HUES48 (cell line): ENCODE results near the gene LRTM2.
A peak's percentile ranks its signal among the peaks of the same experiment; 100 is the strongest.

Experiments
- H3K27ac ChIP-seq: one replicate; pipeline ENCODE4 v1.7.0; 2013; ENCODE audit warnings: low read depth, low read length, inconsistent platforms
- H3K27me3 ChIP-seq: 2 replicates; pipeline ENCODE4 v1.6.1; 2013; ENCODE audit warnings: mild to moderate bottlenecking, low read length; ENCODE audit not compliant: control insufficient read depth, insufficient read depth
- H3K36me3 ChIP-seq: 2 replicates; pipeline ENCODE4 v1.6.1; 2013; ENCODE audit warnings: low read length; ENCODE audit not compliant: control insufficient read depth, insufficient read depth
- H3K4me1 ChIP-seq: 2 replicates; pipeline ENCODE4 v1.6.1; 2013; ENCODE audit warnings: mild to moderate bottlenecking, low read length; ENCODE audit not compliant: control insufficient read depth, insufficient read depth
- H3K4me3 ChIP-seq: 2 replicates; pipeline ENCODE4 v1.5.1; 2013; ENCODE audit warnings: mild to moderate bottlenecking, low read depth, low read length
- H3K9ac ChIP-seq: 2 replicates; pipeline ENCODE4 v1.6.1; 2013; ENCODE audit warnings: mild to moderate bottlenecking, low read depth, low read length, moderate library complexity
- H3K9me3 ChIP-seq: 2 replicates; pipeline ENCODE4 v1.6.1; 2013; ENCODE audit warnings: low read length; ENCODE audit not compliant: control insufficient read depth, insufficient read depth

Gene LRTM2

GRCh38 chr12:1791104-1791841 is 29.1 kb upstream of the LRTM2 start:
- Histone ChIP-seq H3K4me3 (no peak overlapping the region), H3K27ac (no peak overlapping the region), H3K9me3 (no peaks in the 10 kb centered on the region), H3K4me1 (peaks cover 12% of the 10 kb centered on the region), H3K27me3 (peaks cover 1% of the 10 kb centered on the region; the same call in 1 of the 2 replicates), H3K36me3 (peaks cover 12% of the 10 kb centered on the region), H3K9ac (no peak overlapping the region)

DNA sequence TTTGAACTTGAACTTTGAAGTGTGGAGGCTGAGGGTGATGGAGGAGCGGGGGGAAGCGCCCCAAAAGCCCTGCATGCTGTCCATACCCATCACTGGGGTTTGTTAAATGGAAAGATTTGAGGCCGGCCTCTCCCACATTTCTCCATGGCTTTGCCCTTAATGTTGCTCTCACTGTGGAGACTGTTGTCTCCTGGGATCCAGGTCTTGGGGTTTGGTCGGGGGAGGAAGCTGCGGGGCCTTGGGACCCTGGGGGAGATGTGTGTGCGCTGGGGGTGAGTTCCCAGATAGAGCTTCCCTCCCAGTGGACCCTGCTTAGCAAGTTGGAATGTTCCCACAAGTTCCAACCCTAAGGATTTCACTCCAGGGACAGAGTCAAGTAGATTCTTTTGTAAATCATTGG is 28.0 kb upstream of the LRTM2 start:
- H3K4me1 ChIP-seq = peaks cover 12% of the 10 kb centered on the region
- H3K9me3 ChIP-seq = no peaks in the 10 kb centered on the region
- no peak overlapping the region for H3K27ac ChIP-seq
- H3K36me3 ChIP-seq = 0 out of 2 replicates have a peak, but pooled peaks cover 2% of the 10 kb centered on the region
- no peak overlapping the region for H3K4me3 ChIP-seq
- H3K9ac ChIP-seq = no peak overlapping the region
- peaks cover 10% of the 10 kb centered on the region; the same call in 1 of the 2 replicates for H3K27me3 ChIP-seq

GRCh38 chr12:1793426-1794210 is 26.7 kb upstream of the LRTM2 start:
- Histone ChIP-seq H3K36me3 (no peaks in the 10 kb centered on the region), H3K9ac (no peak overlapping the region), H3K4me1 (peaks cover 12% of the 10 kb centered on the region), H3K27ac (no peak overlapping the region), H3K27me3 (peaks cover 10% of the 10 kb centered on the region; the same call in 1 of the 2 replicates), H3K4me3 (no peak overlapping the region), H3K9me3 (no peaks in the 10 kb centered on the region)

- Histone ChIP-seq H3K9ac (no peak overlapping the region), H3K4me3 (no peak overlapping the region), H3K36me3 (no peaks in the 10 kb centered on the region), H3K27ac (no peak overlapping the region), H3K9me3 (no peaks in the 10 kb centered on the region), H3K4me1 (peaks cover 12% of the 10 kb centered on the region), H3K27me3 (peaks cover 10% of the 10 kb centered on the region; the same call in 1 of the 2 replicates)
Measured at GRCh38 chr12:1794440-1795090, 25.8 kb upstream of the LRTM2 start.

DNA sequence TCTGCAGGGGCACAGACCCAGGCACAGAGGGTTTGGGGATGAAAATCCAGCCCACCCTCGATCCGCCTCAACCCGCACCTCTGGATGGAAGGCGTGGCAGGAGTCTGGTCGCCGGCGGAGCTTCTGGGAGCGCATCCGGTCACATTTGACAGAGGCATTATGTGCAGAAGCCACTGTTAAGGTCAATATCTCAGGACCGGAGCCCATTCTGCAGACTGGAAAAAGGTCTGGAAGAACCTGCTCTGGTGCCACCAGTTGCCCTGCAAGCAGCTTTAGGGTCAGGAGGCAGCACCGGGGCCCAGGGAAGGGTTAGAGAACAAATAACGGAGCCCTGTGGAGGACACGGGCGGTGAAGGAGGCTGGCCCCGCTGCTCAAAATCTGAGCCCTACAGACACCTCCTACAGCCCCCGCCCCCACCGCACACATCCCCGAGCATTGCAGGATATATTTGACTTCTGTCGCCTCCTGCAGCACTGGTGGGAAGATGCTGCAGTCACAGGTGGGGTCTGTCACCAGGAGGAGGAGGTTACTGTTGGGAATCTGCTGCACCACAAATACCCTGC is 25.1 kb upstream of the LRTM2 start:
- Histone ChIP-seq H3K4me1 (peaks cover 12% of the 10 kb centered on the region), H3K9ac (no peak overlapping the region), H3K27ac (no peak overlapping the region), H3K36me3 (no peaks in the 10 kb centered on the region), H3K4me3 (peak overlapping the region; percentile 37; the same call in 1 of the 2 replicates), H3K9me3 (no peaks in the 10 kb centered on the region), H3K27me3 (peaks cover 10% of the 10 kb centered on the region; the same call in 1 of the 2 replicates)

- H3K27ac ChIP-seq = no peak overlapping the region
- no peaks in the 10 kb centered on the region for H3K9me3 ChIP-seq
- H3K4me3 ChIP-seq = peak overlapping the region; percentile 67
- peaks cover 12% of the 10 kb centered on the region for H3K4me1 ChIP-seq
- H3K9ac ChIP-seq = no peak overlapping the region
- no peaks in the 10 kb centered on the region for H3K36me3 ChIP-seq
- peaks cover 10% of the 10 kb centered on the region; the same call in 1 of the 2 replicates for H3K27me3 ChIP-seq
Measured at GRCh38 chr12:1795785-1796514, 24.4 kb upstream of the LRTM2 start.

- H3K36me3 ChIP-seq = no peaks in the 10 kb centered on the region
- peak overlapping the region; percentile 67 for H3K4me3 ChIP-seq
- peaks cover 10% of the 10 kb centered on the region; the same call in 1 of the 2 replicates for H3K27me3 ChIP-seq
- H3K9me3 ChIP-seq = no peaks in the 10 kb centered on the region
- peaks cover 12% of the 10 kb centered on the region for H3K4me1 ChIP-seq
- no peak overlapping the region for H3K27ac ChIP-seq
- no peak overlapping the region for H3K9ac ChIP-seq
Measured at GRCh38 chr12:1796515-1797010, 23.8 kb upstream of the LRTM2 start.

- H3K9ac ChIP-seq = no peak overlapping the region
- peak overlapping the region; percentile 67 for H3K4me3 ChIP-seq
- no peaks in the 10 kb centered on the region for H3K9me3 ChIP-seq
- H3K27me3 ChIP-seq = peaks cover 10% of the 10 kb centered on the region; the same call in 1 of the 2 replicates
- no peaks in the 10 kb centered on the region for H3K36me3 ChIP-seq
- no peak overlapping the region for H3K27ac ChIP-seq
- H3K4me1 ChIP-seq = peaks cover 12% of the 10 kb centered on the region
Measured at GRCh38 chr12:1797011-1797901, 23.1 kb upstream of the LRTM2 start.

DNA sequence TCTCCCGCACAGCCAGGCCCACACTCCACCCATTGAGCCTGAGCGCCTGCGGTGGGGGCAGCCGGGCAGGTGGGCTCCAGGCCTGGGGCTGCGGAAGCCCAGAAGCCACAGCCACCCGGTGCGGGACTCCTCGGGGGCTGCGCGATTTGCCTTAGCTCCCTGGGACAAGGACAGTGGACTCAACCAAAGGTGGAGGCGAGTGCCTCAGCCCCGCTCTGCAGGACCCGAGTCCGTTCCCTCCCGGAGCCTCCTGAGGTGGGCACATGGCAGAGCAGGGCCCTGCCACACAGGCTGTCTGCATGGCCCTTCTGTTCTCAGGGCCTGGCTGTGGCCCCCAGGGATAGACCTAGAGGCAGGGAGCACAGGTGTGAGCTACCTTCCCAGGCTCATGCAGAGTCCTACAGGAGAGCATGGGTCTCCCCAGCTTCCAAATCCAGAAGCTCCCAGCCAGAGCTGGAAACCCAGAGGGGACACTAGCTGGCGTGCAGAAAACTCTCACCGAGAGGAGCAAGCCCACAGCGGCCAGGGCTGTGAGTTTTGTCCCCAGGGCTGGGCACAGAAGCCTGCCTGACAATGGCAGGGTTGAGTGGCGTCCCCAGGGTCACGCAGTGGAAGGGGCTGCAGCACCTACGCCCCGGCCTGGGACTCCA is 22.2 kb upstream of the LRTM2 start:
- Histone ChIP-seq H3K4me1 (peaks cover 6% of the 10 kb centered on the region), H3K9ac (no peak overlapping the region), H3K4me3 (no peak overlapping the region), H3K9me3 (no peaks in the 10 kb centered on the region), H3K36me3 (no peaks in the 10 kb centered on the region), H3K27me3 (peaks cover 10% of the 10 kb centered on the region; the same call in 1 of the 2 replicates), H3K27ac (no peak overlapping the region)
